ENCODE results near the gene TBC1D22A. TPM values are rescaled to one million over a fixed set of nuclear protein-coding genes. Genes with fewer than 3 reads are reported as not detected.

Gene TBC1D22A
- total and polyA plus RNA-seq, 9 of the 15 experiments (the other 6 are each of a cell fraction or from before 2014, with no cell fraction given) = 0.20 to 11.5 (median 5.2) TPM

GRCh38 chr22:46801331-46801811 lies 38.9 kb downstream of the TBC1D22A start:
- Histone ChIP-seq H3K9me3 (replicated peaks; ENCODE audit: control insufficient read depth, insufficient read depth, low read depth, low read length) (no peaks in the 10 kb centered on the region), H3K36me3 (ENCODE audit: control insufficient read depth, insufficient read depth, low read length) (peaks cover 24% of the 10 kb centered on the region; the same call in 2 of the 3 replicates), H3K4me2 (ENCODE audit: insufficient read depth, low read length) (no peak overlapping the region), H3K79me2 (ENCODE audit: control insufficient read depth, insufficient read depth, low read length) (no peaks in the 10 kb centered on the region; the same call in 1 of the 3 replicates), H4K20me1 (replicated peaks; ENCODE audit: control insufficient read depth, insufficient read depth, low read length) (peaks cover 14% of the 10 kb centered on the region; the same call in 1 of the 2 replicates), H3K4me3 (no peak overlapping the region), H3K9ac (ENCODE audit: insufficient read depth in 1 of 2, low read depth in 2 of 2, low read length in 2 of 2) (no peak overlapping the region), H2AFZ (ENCODE audit: low read depth, low read length) (no peak overlapping the region), H3K4me1 (replicated peaks in 1 of 2; ENCODE audit: control insufficient read depth in 2 of 2, insufficient read depth in 2 of 2, low read length in 2 of 2) (peaks cover 5 to 30% of the 10 kb centered on the region in 2 experiments; a peak in 3 of 5 replicates), H3K27me3 (ENCODE audit: control insufficient read depth in 2 of 2, insufficient read depth in 2 of 2, low read length in 2 of 2) (no peaks in the 10 kb centered on the region), H3K27ac (ENCODE audit: extremely low read depth, low read depth, low read length) (no peak overlapping the region), H3K9me1 (ENCODE audit: control insufficient read depth, insufficient read depth, low read length) (peaks cover 7% of the 10 kb centered on the region)
- no peak for FAIRE-seq
- TF ChIP-seq MXI1 (IDR thresholded peaks at IDR 0.05; ENCODE audit: low read depth, low read length) = no peak
- no peak for TF ChIP-seq ARNT (IDR thresholded peaks at IDR 0.05)
- TF ChIP-seq XRCC5 (IDR thresholded peaks at IDR 0.05; ENCODE audit: low read depth, low read length) = no peak
- TF ChIP-seq ZNF146 (CRISPR knock-in tag; IDR thresholded peaks at IDR 0.05; ENCODE audit: unreplicated experiment) = no peak
- TF ChIP-seq FOXK1 (CRISPR knock-in tag; IDR thresholded peaks at IDR 0.05; ENCODE audit: borderline replicate concordance) = no peak
- TF ChIP-seq DDX20 (tag; IDR thresholded peaks at IDR 0.05; ENCODE audit: low read depth) = no peak
- TF ChIP-seq NONO (IDR thresholded peaks at IDR 0.05; ENCODE audit: low read depth in 2 of 2, low read length in 1 of 2) = no peak
- TF ChIP-seq POLR2B (IDR thresholded peaks at IDR 0.05; ENCODE audit: low read depth, partially characterized antibody) = no peak
- no peak for TF ChIP-seq DACH1 (IDR thresholded peaks at IDR 0.05; ENCODE audit: partially characterized antibody)
- TF ChIP-seq FOXP1 (CRISPR knock-in tag; IDR thresholded peaks at IDR 0.05) = no peak
- TF ChIP-seq, protein P1, sequence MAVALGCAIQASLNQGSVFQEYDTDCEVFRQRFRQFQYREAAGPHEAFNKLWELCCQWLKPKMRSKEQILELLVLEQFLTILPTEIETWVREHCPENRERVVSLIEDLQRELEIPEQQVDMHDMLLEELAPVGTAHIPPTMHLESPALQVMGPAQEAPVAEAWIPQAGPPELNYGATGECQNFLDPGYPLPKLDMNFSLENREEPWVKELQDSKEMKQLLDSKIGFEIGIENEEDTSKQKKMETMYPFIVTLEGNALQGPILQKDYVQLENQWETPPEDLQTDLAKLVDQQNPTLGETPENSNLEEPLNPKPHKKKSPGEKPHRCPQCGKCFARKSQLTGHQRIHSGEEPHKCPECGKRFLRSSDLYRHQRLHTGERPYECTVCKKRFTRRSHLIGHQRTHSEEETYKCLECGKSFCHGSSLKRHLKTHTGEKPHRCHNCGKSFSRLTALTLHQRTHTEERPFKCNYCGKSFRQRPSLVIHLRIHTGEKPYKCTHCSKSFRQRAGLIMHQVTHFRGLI (CRISPR knock-in tag; IDR thresholded peaks at IDR 0.05) = no peak
- BruUV-seq (replicated peaks) = no TSS peak
- ChIA-PET POLR2A (interaction anchor here (0.6 kb wide), 1 partner anchor 1821 kb away, joined by 3 read pairs; no protein-coding TSS in a partner anchor), CTCF (ENCODE audit: low intra/inter-chr PET ratio) (no interaction called here)
- DNase-seq (ENCODE audit: extremely low read depth in 1 of 4, low spot score in 3 of 4) = no peak
- ATAC-seq = no peak
- intact Hi-C loops (cut with micrococcal nuclease) = no loop called here
- 91% methylated on average over 14 of the region's 15 CpGs for WGBS (ENCODE audit: insufficient coverage, low coverage, missing lambda C conversion rate)
- in situ Hi-C loops (cut with MboI) = no loop called here

All from K562 (cell line).